IMR-90 (cell line): ENCODE results near the gene MESP2. TPM values are rescaled to one million over a fixed set of nuclear protein-coding genes. Genes with fewer than 3 reads are reported as not detected.

ENCODE experiments used
- ATAC-seq: fragments of 200-7000 bp; cut with Tn5 transposase; 2 replicates; pipeline ENCODE4 v1.9.1; 2020; ENCODE audit warnings: low read depth, mild to moderate bottlenecking, moderate library complexity
- BruUV-seq: library from RNA; stranded (reverse); fragments of 400-500 nt; replicated peaks from 2 replicates; lab custom pipeline; 2021; lab: Mats Ljungman, UMichigan
- CTCF ChIA-PET: fragments of 300-600 bp; formaldehyde crosslinking; extraction: SDS; loops from one replicate; lab custom pipeline; 2021; ENCODE audit warnings: antibody characterized with exemption; lab: Yijun Ruan, JAX
- POLR2A ChIA-PET: fragments of 300-600 bp; sonication (Branson Sonifier 250); formaldehyde crosslinking; loops from one replicate; lab custom pipeline; 2022; ENCODE audit warnings: antibody characterized with exemption; ENCODE audit not compliant: unreplicated experiment; lab: Charles Lee
- DNase-seq: peaks from one replicate; pipeline ENCODE4 v3.0.0; 2013
- H2AFZ ChIP-seq: replicated peaks from 2 replicates; pipeline ENCODE3; 2013; ENCODE audit warnings: low read length, mild to moderate bottlenecking; ENCODE audit not compliant: poor library complexity
- H2AK5ac ChIP-seq: 2 replicates; pipeline ENCODE4 v1.6.1; 2013; ENCODE audit warnings: low read depth, low read length, inconsistent platforms
- H2AK9ac ChIP-seq: replicated peaks from 2 replicates; pipeline ENCODE3; 2013; ENCODE audit warnings: mild to moderate bottlenecking, low read depth, low read length, moderate library complexity; ENCODE audit not compliant: poor library complexity
- H2BK120ac ChIP-seq: 2 replicates; pipeline ENCODE4 v1.6.1; 2013; ENCODE audit warnings: low read depth, low read length, inconsistent platforms
- H2BK15ac ChIP-seq: 3 replicates; pipeline ENCODE4 v1.6.1; 2013; ENCODE audit warnings: low read depth, low read length, inconsistent platforms
- H2BK20ac ChIP-seq: 2 replicates; pipeline ENCODE4 v1.6.1; 2013; ENCODE audit warnings: low read depth, mild to moderate bottlenecking, inconsistent platforms, low read length, moderate library complexity
- H2BK5ac ChIP-seq: 2 replicates; pipeline ENCODE4 v1.6.1; 2013; ENCODE audit warnings: mild to moderate bottlenecking, low read depth, low read length, inconsistent platforms; ENCODE audit not compliant: poor library complexity, severe bottlenecking
- H3K14ac ChIP-seq: replicated peaks from 2 replicates; pipeline ENCODE4 v1.6.1; 2013; ENCODE audit warnings: low read depth, low read length, inconsistent platforms
- H3K18ac ChIP-seq: 2 replicates; pipeline ENCODE4 v1.6.1; 2013; ENCODE audit warnings: low read depth, low read length, control low read depth
- H3K23ac ChIP-seq: 2 replicates; pipeline ENCODE4 v1.6.1; 2013; ENCODE audit warnings: low read depth, low read length, inconsistent platforms
- H3K27ac ChIP-seq: 2 replicates; pipeline ENCODE4 v1.5.1; 2013; ENCODE audit warnings: mild to moderate bottlenecking, control low read depth, low read length; ENCODE audit not compliant: insufficient read depth
- H3K27me3 ChIP-seq: 2 replicates; pipeline ENCODE4 v1.6.1; 2013; ENCODE audit warnings: low read length; ENCODE audit not compliant: control insufficient read depth, insufficient read depth
- H3K36me3 ChIP-seq: 2 replicates; pipeline ENCODE4 v1.6.1; 2013; ENCODE audit warnings: low read length, mixed read lengths; ENCODE audit not compliant: control insufficient read depth, insufficient read depth
- H3K4ac ChIP-seq: 2 replicates; pipeline ENCODE4 v1.6.1; 2013; ENCODE audit warnings: low read depth, low read length, inconsistent platforms
- H3K4me1 ChIP-seq: 2 replicates; pipeline ENCODE4 v1.6.1; 2013; ENCODE audit warnings: low read length, mixed read lengths; ENCODE audit not compliant: control insufficient read depth, insufficient read depth
- H3K4me2 ChIP-seq: 2 replicates; pipeline ENCODE4 v1.6.1; 2013; ENCODE audit warnings: low read depth, mild to moderate bottlenecking, control low read depth, low read length, moderate library complexity
- H3K4me3 ChIP-seq: 2 replicates; pipeline ENCODE4 v1.5.1; 2013; ENCODE audit warnings: low read depth, mild to moderate bottlenecking, control low read depth, low read length, moderate library complexity; ENCODE audit not compliant: insufficient read depth
- H3K56ac ChIP-seq: 2 replicates; pipeline ENCODE4 v1.6.1; 2013; ENCODE audit warnings: low read length, inconsistent platforms; ENCODE audit not compliant: insufficient read depth; ENCODE audit errors: extremely low read depth
- H3K79me1 ChIP-seq, 2 experiments: 2 replicates each; pipeline ENCODE4 v1.6.1; 2013; ENCODE audit warnings: low read length in 2 of 2, inconsistent platforms in 1 of 2, low read depth in 1 of 2
- H3K9ac ChIP-seq: 2 replicates; pipeline ENCODE4 v1.6.1; 2013; ENCODE audit warnings: low read depth, low read length, control low read depth
- H3K9me1 ChIP-seq: 2 replicates; pipeline ENCODE4 v1.6.1; 2013; ENCODE audit warnings: low read length, inconsistent platforms; ENCODE audit not compliant: insufficient read depth
- H3K9me3 ChIP-seq: 2 replicates; pipeline ENCODE4 v1.6.1; 2013; ENCODE audit warnings: low read length; ENCODE audit not compliant: control insufficient read depth, insufficient read depth
- H4K20me1 ChIP-seq: 2 replicates; pipeline ENCODE4 v1.6.1; 2013; ENCODE audit warnings: low read length, inconsistent platforms; ENCODE audit not compliant: insufficient read depth
- H4K5ac ChIP-seq: 2 replicates; pipeline ENCODE4 v1.6.1; 2013; ENCODE audit warnings: mild to moderate bottlenecking, low read depth, low read length, control low read depth
- H4K8ac ChIP-seq, 2 experiments: 2 replicates each; pipeline ENCODE4 v1.6.1; 2013; ENCODE audit warnings: low read depth in 2 of 2, low read length in 2 of 2, control low read depth in 1 of 2, inconsistent platforms in 1 of 2
- H4K91ac ChIP-seq: 2 replicates; pipeline ENCODE4 v1.6.1; 2013; ENCODE audit warnings: low read depth, low read length, inconsistent platforms; ENCODE audit not compliant: insufficient read depth
- BHLHE40 ChIP-seq: fragments of 150-350 bp; IDR thresholded peaks from 2 replicates; pipeline ENCODE4 v1.6.1; 2016; ENCODE audit warnings: mild to moderate bottlenecking, low read depth, low read length
- CHD1 ChIP-seq: IDR thresholded peaks from 2 replicates; pipeline ENCODE4 v1.6.1; 2012; ENCODE audit warnings: low read depth, low read length, improper control_type of control experiment
- FOS ChIP-seq: fragments of 150-350 bp; IDR thresholded peaks from 2 replicates; pipeline ENCODE4 v1.6.1; 2016; ENCODE audit warnings: low read depth, low read length
- MAFK ChIP-seq: IDR thresholded peaks from 2 replicates; pipeline ENCODE4 v1.6.1; 2012; ENCODE audit warnings: low read depth, low read length, improper control_type of control experiment
- MAZ ChIP-seq: IDR thresholded peaks from 2 replicates; pipeline ENCODE4 v1.6.1; 2012; ENCODE audit warnings: low read depth, mild to moderate bottlenecking, low read length, improper control_type of control experiment, moderate library complexity, borderline replicate concordance
- MXI1 ChIP-seq: IDR thresholded peaks from 2 replicates; pipeline ENCODE4 v1.6.1; 2012; ENCODE audit warnings: low read depth, mild to moderate bottlenecking, low read length, moderate library complexity, borderline replicate concordance
- NFE2L2 ChIP-seq: fragments of 150-350 bp; IDR thresholded peaks from 2 replicates; pipeline ENCODE4 v1.6.1; 2016; ENCODE audit warnings: low read depth, mild to moderate bottlenecking, low read length
- RAD21 ChIP-seq: IDR thresholded peaks from 2 replicates; pipeline ENCODE4 v1.6.1; 2012; ENCODE audit warnings: low read length, improper control_type of control experiment
- RCOR1 ChIP-seq: IDR thresholded peaks from 2 replicates; pipeline ENCODE4 v1.6.1; 2012; ENCODE audit warnings: mild to moderate bottlenecking, low read length, improper control_type of control experiment; ENCODE audit not compliant: insufficient replicate concordance
- RFX5 ChIP-seq: IDR thresholded peaks from 2 replicates; pipeline ENCODE4 v1.8.0; 2012; ENCODE audit warnings: low read depth, mild to moderate bottlenecking, low read length, moderate library complexity
- SMC3 ChIP-seq: fragments of 150-350 bp; IDR thresholded peaks from 2 replicates; pipeline ENCODE4 v1.6.1; 2016; ENCODE audit warnings: low read depth, mild to moderate bottlenecking, antibody characterized with exemption, low read length, moderate library complexity
- WGBS, 2 experiments: methylation state at CpG; one replicate each; pipeline versions ENCODE4 v1.1.5 to v1.1.7; 2013; ENCODE audit warnings: missing lambda C conversion rate in 2 of 2; ENCODE audit not compliant: insufficient read length in 1 of 2; ENCODE audit errors: extremely low coverage in 2 of 2; 5-methylcytosine and 5-hydroxymethylcytosine counted together
- dilution Hi-C: fragments of 300-500 bp; cut with HindIII; formaldehyde crosslinking; loops from one replicate; pipeline ENCODE4 v1.14.3; 2018; ENCODE audit warnings: low sequenced_read_pairs; ENCODE audit not compliant: unreplicated experiment
- in situ Hi-C: fragments of 300-500 bp; cut with MboI; formaldehyde crosslinking; loops from 3 replicates; pipeline ENCODE4 v1.14.3; 2019; ENCODE audit warnings: low sequenced_read_pairs, inconsistent platforms, mixed read lengths
- intact Hi-C: fragments of 100-400 bp; cut with micrococcal nuclease; formaldehyde crosslinking; loops from 2 replicates; pipeline ENCODE4 v1.10.0; 2022
- polyA plus RNA-seq, 3 experiments: library from polyadenylated mRNA; depleted of rRNA; stranded (reverse); fragments of >200 nt; gene quantifications; 2 replicates each; pipeline ENCODE4 v1.2.3, GENCODE V29; 2012; ENCODE audit warnings: low replicate concordance in 1 of 3
- total RNA-seq: library from RNA; depleted of rRNA; stranded (reverse); fragments of >200 nt; gene quantifications from 2 replicates; pipeline ENCODE4 v1.2.3, GENCODE V29; 2012
- TF ChIP-seq, protein P1 (sequence below): fragments of 150-350 bp; IDR thresholded peaks from 2 replicates; pipeline ENCODE4 v1.6.1; 2017; ENCODE audit warnings: mild to moderate bottlenecking, antibody characterized with exemption, low read length, low read depth
- TF ChIP-seq, protein P2 (sequence below): fragments of 150-350 bp; IDR thresholded peaks from 2 replicates; pipeline ENCODE4 v1.6.1; 2016; ENCODE audit warnings: low read depth, mild to moderate bottlenecking, low read length, moderate library complexity, borderline replicate concordance
- TF ChIP-seq, protein P3 (sequence below): conservative IDR thresholded peaks from 2 replicates; pipeline ENCODE4 v1.5.1; 2012; ENCODE audit warnings: mild to moderate bottlenecking, low read depth, low read length, improper control_type of control experiment

Gene MESP2
- total and polyA plus RNA-seq, 2 of the 4 experiments (the other 2 are of a cell fraction), result 0.18 to 0.32 TPM

DNA sequence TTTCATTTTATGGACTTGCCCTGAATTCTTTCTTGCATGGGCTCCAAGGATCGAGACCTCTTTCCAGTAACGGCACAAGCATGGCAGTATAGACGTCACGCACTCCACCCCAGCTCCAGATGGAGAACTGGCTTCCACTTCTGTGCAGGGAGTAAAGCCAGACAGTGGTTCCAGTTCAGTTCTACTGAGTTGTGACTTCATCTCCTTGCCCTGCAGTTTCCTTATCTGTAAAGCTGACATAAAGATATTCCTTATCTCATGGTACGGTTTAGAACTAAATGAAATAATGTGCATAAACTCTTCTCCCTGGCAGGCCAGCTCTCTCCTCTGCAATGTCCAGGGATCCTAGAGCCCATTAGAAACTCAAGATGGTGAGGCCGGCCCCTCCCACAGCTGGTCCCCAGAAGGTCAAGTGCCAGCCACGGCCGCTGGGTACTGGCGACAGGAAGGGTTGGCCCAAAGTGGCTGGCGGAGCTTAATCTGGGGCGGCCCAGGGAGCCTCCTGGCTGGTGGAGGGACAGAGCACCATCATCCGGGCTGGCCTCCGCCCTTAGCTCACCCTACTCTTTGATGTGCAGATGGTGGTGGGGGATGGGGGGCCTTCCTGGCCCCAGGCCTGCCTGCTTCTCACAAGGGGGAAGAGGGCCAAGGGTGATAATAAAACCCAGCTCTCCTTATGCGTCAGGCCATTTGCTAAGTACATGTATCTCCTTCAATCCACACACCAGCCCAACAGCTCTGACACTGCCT, 7.2 kb downstream of the MESP2 start:
- DNase-seq, result peak; percentile 29
- Histone ChIP-seq H3K9ac (no peak overlapping the region), H4K20me1 (no peaks in the 10 kb centered on the region), H3K79me1 (no peaks in the 10 kb centered on the region), H3K27me3 (no peaks in the 10 kb centered on the region), H2BK20ac (no peak overlapping the region), H3K9me1 (no peaks in the 10 kb centered on the region; the same call in 1 of the 2 replicates), H4K8ac (no peak overlapping the region), H3K36me3 (peaks cover 4% of the 10 kb centered on the region; the same call in 1 of the 2 replicates), H3K23ac (no peak overlapping the region), H2BK15ac (no peak overlapping the region), H2AK9ac (no peak overlapping the region), H3K4ac (no peak overlapping the region; the same call in 1 of the 2 replicates), H2AK5ac (no peak overlapping the region), H3K9me3 (no peaks in the 10 kb centered on the region), H2BK120ac (no peak overlapping the region), H4K91ac (no peak overlapping the region), H3K4me1 (peaks cover 10% of the 10 kb centered on the region), H3K14ac (no peak overlapping the region), H3K4me2 (no peak overlapping the region), H3K4me3 (no peak overlapping the region), H4K5ac (no peak overlapping the region), H3K56ac (no peak overlapping the region), H2AFZ (no peak overlapping the region), H3K27ac (no peak overlapping the region), H3K18ac (no peak overlapping the region), H2BK5ac (no peak overlapping the region)
- dilution Hi-C loops (no loop called here), in situ Hi-C loops (no loop called here), intact Hi-C loops (no loop called here)
- ChIA-PET CTCF (no interaction called here), POLR2A (no interaction called here)
- 74% methylated on average over 6 of the region's 14 CpGs; no CpG with 5 or more reads in 1 of the 2 experiments for whole genome bisulfite sequencing, 2 experiments
- BruUV-seq, result no TSS peak
- TF ChIP-seq MAZ (no peak), MAFK (no peak), CHD1 (no peak), RAD21 (no peak), RFX5 (no peak), SMC3 (no peak), MXI1 (no peak), FOS (no peak), NFE2L2 (no peak), BHLHE40 (no peak), RCOR1 (no peak)
- TF ChIP-seq, protein P1, sequence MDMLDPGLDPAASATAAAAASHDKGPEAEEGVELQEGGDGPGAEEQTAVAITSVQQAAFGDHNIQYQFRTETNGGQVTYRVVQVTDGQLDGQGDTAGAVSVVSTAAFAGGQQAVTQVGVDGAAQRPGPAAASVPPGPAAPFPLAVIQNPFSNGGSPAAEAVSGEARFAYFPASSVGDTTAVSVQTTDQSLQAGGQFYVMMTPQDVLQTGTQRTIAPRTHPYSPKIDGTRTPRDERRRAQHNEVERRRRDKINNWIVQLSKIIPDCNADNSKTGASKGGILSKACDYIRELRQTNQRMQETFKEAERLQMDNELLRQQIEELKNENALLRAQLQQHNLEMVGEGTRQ, result no peak
- TF ChIP-seq, protein P2, sequence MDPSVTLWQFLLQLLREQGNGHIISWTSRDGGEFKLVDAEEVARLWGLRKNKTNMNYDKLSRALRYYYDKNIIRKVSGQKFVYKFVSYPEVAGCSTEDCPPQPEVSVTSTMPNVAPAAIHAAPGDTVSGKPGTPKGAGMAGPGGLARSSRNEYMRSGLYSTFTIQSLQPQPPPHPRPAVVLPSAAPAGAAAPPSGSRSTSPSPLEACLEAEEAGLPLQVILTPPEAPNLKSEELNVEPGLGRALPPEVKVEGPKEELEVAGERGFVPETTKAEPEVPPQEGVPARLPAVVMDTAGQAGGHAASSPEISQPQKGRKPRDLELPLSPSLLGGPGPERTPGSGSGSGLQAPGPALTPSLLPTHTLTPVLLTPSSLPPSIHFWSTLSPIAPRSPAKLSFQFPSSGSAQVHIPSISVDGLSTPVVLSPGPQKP, result no peak
- TF ChIP-seq, protein P3, sequence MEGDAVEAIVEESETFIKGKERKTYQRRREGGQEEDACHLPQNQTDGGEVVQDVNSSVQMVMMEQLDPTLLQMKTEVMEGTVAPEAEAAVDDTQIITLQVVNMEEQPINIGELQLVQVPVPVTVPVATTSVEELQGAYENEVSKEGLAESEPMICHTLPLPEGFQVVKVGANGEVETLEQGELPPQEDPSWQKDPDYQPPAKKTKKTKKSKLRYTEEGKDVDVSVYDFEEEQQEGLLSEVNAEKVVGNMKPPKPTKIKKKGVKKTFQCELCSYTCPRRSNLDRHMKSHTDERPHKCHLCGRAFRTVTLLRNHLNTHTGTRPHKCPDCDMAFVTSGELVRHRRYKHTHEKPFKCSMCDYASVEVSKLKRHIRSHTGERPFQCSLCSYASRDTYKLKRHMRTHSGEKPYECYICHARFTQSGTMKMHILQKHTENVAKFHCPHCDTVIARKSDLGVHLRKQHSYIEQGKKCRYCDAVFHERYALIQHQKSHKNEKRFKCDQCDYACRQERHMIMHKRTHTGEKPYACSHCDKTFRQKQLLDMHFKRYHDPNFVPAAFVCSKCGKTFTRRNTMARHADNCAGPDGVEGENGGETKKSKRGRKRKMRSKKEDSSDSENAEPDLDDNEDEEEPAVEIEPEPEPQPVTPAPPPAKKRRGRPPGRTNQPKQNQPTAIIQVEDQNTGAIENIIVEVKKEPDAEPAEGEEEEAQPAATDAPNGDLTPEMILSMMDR, result no peak
- ATAC-seq, result no peak
